NT2/D1 (cell line): ENCODE data around the gene PHKA1.
"Not testable (repeated sequence)": the region's sequence is repeated elsewhere in the genome, so short reads cannot be mapped to it uniquely, and the experiment has no call there.

Experiments
- DNase-seq: peaks from one replicate; pipeline ENCODE4 v3.0.0-alpha.2; 2011; ENCODE audit warnings: low read depth, low spot score
- H3K27me3 ChIP-seq: 2 replicates; pipeline ENCODE4 v1.6.0; 2011; ENCODE audit warnings: mild to moderate bottlenecking; ENCODE audit not compliant: insufficient read length, insufficient read depth
- H3K36me3 ChIP-seq: 2 replicates; pipeline ENCODE4 v1.6.1; 2011; ENCODE audit warnings: mild to moderate bottlenecking, low read length, mixed read lengths; ENCODE audit not compliant: insufficient read depth, insufficient read length
- H3K4me1 ChIP-seq: 2 replicates; pipeline ENCODE4 v1.5.1; 2011; ENCODE audit not compliant: insufficient read depth, insufficient read length
- H3K4me3 ChIP-seq: 2 replicates; pipeline ENCODE4 v1.5.1; 2011; ENCODE audit warnings: low read depth; ENCODE audit not compliant: insufficient read length
- H3K9ac ChIP-seq: 2 replicates; pipeline ENCODE4 v1.6.0; 2011; ENCODE audit warnings: low read depth; ENCODE audit not compliant: insufficient read length
- H3K9me3 ChIP-seq: 2 replicates; pipeline ENCODE4 v1.5.1; 2011; ENCODE audit warnings: mild to moderate bottlenecking, low read length; ENCODE audit not compliant: insufficient read depth
- SUZ12 ChIP-seq: IDR thresholded peaks from 2 replicates; pipeline ENCODE4 v1.6.1; 2011; ENCODE audit not compliant: insufficient read length, insufficient read depth; ENCODE audit errors: extremely low read depth
- YY1 ChIP-seq: IDR thresholded peaks from 2 replicates; pipeline ENCODE4 v1.6.1; 2011; ENCODE audit not compliant: insufficient read length, insufficient read depth
- ZNF274 ChIP-seq: IDR thresholded peaks from 2 replicates; pipeline ENCODE4 v1.6.1; 2011; ENCODE audit warnings: mild to moderate bottlenecking, low read depth, low read length

Gene PHKA1

DNA sequence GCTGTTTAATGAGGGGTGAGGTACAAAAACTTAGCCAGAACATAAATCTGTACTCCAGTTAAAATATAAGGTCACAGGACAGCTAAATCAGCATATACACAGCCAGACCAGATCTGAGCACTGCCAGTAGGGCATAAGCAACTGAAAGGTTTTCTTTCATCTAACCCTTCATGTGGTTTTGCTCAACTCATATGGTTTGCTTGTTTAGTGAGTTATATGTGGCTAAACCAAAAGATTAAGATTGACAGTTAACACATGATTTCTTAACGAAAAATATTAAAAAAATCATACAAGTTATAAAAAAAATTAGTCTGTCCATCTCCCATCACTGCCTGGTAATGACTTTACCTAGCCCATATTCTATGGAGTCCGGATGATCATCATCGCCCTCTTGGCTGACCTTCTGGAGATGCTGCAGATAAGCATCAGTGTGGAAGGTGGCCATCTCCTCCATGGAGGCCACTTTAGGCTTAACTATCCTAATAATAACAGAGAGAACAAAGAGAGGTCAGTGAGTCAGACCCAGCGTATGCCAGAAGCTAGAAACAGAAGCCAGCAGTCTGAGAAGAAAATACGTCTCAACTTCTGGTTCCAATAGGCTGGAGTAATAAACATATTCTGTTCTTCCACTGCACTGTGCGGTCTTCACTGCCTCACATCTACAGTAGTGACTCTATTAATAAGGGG lies 145.6 kb downstream of the PHKA1 start:
- no peak overlapping the region for H3K4me3 ChIP-seq
- no peaks in the 10 kb centered on the region for H3K9me3 ChIP-seq
- DNase-seq, result no peak
- H3K4me1 ChIP-seq, result no peaks in the 10 kb centered on the region
- H3K27me3 ChIP-seq, result no peaks in the 10 kb centered on the region
- H3K9ac ChIP-seq, result no peak overlapping the region
- no peak for TF ChIP-seq ZNF274
- peaks cover 62% of the 10 kb centered on the region for H3K36me3 ChIP-seq

DNA sequence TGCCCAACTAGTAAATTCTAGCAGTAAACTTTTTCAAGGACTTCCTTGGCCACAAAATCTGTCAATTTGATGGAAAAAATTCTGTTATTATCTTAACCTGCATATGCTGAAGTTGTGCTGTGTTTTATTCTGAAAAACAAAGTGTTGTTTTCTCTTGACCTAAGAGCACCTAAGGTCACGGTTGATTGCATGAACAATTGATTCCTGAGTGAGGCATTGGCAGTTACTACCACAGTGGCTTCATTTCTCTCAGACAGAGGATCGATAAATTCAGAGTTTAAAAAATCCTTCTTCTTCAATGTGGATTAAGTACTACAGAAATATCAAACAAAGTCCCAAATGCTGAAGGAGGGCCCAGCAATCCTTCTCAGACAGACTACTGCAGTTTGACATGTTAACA lies 147.7 kb downstream of the PHKA1 start:
- TF ChIP-seq YY1 (no peak), SUZ12 (no peak), ZNF274 (no peak)
- Histone ChIP-seq H3K36me3 (peaks cover 62% of the 10 kb centered on the region), H3K9ac (no peak overlapping the region), H3K9me3 (no peaks in the 10 kb centered on the region), H3K27me3 (no peaks in the 10 kb centered on the region), H3K4me3 (no peak overlapping the region), H3K4me1 (no peaks in the 10 kb centered on the region)
- no peak for DNase-seq

DNA sequence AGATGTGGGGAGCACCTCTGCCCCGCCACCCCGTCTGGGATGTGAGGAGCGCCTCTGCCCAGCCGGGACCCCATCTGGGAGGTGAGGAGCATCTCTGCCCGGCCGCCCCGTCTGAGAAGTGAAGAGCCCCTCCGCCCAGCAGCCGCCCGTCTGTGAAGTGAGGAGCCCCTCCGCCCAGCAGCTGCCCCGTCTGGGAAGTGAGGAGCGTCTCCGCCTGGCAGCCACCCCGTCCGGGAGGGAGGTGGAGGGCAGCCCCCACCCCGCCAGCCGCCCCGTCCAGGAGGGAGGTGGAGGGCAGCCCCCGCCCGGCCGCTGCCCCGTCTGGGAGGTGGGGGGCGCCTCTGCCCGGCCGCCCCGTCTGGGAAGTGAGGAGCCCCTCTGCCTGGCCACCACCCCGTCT lies 154.5 kb downstream of the PHKA1 start:
- not testable (repeated sequence) for H3K36me3 ChIP-seq, DNase-seq

DNA sequence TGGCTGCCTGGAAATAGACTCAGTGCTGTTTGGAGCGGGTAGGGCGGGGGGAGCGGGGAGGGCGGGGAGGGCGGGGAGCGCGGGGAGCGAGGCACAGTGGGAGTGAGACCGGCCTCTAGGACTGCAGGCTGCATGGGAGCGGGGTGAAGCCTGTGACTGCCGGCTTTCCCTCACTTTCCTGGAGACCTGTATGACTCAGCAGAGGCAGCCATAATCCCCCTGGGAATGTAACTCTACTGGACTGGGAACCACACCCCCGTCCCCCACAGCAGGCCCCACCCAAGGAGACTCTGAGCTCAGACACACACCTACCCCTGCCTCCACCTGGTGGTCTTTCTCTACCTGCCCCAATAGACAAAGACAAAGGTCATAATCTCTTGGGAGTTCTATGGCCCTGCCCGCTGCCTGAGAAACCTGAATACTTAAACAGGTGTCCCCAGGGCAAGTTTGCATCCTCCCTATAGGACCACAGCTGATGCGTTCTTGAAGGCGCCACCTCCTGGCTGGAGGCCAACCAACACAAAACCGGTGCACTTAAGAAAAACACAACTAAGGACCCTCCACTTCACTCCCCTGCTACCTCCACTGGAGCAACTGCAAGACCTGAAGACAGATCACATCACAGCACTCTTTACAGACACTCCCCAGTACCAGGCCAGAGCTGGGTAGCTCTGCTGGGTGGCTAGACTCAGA lies 159.5 kb downstream of the PHKA1 start:
- Histone ChIP-seq H3K9me3 (0 out of 2 replicates have a peak, but pooled peaks cover 10% of the 10 kb centered on the region), H3K36me3 (no peaks in the 10 kb centered on the region), H3K4me1 (no peaks in the 10 kb centered on the region), H3K4me3 (no peak overlapping the region), H3K27me3 (no peaks in the 10 kb centered on the region), H3K9ac (no peak overlapping the region)
- no peak for TF ChIP-seq YY1
- no peak for TF ChIP-seq ZNF274
- no peak for TF ChIP-seq SUZ12
- peak; percentile 81 for DNase-seq

More for the DNA sequence above, 154.5 kb downstream of the PHKA1 start:
- not testable (repeated sequence) for H3K27me3 ChIP-seq, H3K4me1 ChIP-seq, H3K9me3 ChIP-seq, H3K4me3 ChIP-seq, H3K9ac ChIP-seq

- H3K9ac ChIP-seq, H3K36me3 ChIP-seq, H3K4me1 ChIP-seq, H3K4me3 ChIP-seq, H3K27me3 ChIP-seq, DNase-seq, H3K9me3 ChIP-seq: not testable (repeated sequence)
Observed at GRCh38 chrX:72552443-72552842, 161.7 kb downstream of the PHKA1 start.

GRCh38 chrX:72545990-72546389 lies 168.1 kb downstream of the PHKA1 start:
- H3K4me3 ChIP-seq, result no peak overlapping the region
- DNase-seq, result no peak
- no peaks in the 10 kb centered on the region for H3K27me3 ChIP-seq

DNA sequence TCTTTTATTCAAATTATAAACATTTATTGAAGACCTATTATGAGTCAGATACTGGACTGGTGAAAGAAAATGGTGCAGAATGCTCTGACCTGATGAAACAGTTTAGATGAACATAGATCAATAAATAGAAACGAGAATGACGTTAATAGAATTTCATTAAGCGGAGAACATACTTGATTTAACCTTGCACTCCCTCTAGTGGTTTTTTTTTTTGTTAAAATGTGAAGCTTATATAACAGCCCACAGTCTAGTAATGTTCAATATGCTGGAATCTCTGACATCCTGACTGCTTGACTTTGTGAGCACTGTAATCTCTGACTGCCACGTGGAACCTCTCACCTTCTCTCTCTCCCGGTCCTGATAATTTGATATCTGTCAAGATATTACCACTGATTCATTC lies 173.8 kb downstream of the PHKA1 start:
- Histone ChIP-seq H3K9ac (no peak overlapping the region), H3K4me3 (no peak overlapping the region), H3K36me3 (peaks cover 30% of the 10 kb centered on the region), H3K9me3 (no peaks in the 10 kb centered on the region), H3K27me3 (no peaks in the 10 kb centered on the region), H3K4me1 (no peaks in the 10 kb centered on the region)
- no peak for DNase-seq
- TF ChIP-seq ZNF274 (no peak), YY1 (no peak), SUZ12 (no peak)

More at GRCh38 chrX:72545990-72546389, 168.1 kb downstream of the PHKA1 start:
- Histone ChIP-seq H3K36me3 (peaks cover 42% of the 10 kb centered on the region), H3K4me1 (no peaks in the 10 kb centered on the region), H3K9ac (no peak overlapping the region), H3K9me3 (no peaks in the 10 kb centered on the region)
- no peak for TF ChIP-seq YY1
- no peak for TF ChIP-seq SUZ12
- TF ChIP-seq ZNF274, result no peak
